Stimulated activated CD4-positive, alpha-beta T cell treated with anti-CD3 and anti-CD28 coated beads, Interleukin-12 subunit alpha, Interleukin-12 subunit beta, amount 100 ng/mL, for 24 hours (primary cell): Measurements from ENCODE around the gene ROBO3.

ENCODE experiments used
- DNase-seq, 2 experiments: peaks; one replicate each; pipeline ENCODE4 v3.0.0-alpha.2; 2020; ENCODE audit warnings: low read depth in 2 of 2

The ROBO3 gene

DNA sequence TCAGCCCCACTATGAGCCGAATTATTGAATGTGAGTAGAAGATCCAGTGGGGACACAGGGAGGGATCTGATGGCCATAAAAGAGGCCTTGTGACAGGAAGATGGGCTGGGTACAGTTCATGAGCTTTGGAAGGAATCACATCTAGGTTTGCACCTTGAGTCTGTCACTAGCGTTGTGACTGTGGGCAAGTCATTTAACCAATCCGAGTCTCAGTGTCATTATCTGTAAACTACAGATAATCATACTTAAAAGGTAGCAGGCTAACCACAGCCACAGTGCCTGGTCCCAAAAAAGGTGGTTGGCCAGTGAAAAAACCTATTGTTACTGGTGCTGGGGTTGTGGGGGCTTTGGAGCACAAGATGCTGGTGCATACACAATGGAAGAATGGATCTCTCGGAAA lies 57.6 kb downstream of the ROBO3 start:
- DNase-seq, result no peak

GRCh38 chr11:124923296-124923695 lies 58.1 kb downstream of the ROBO3 start:
- no peak for DNase-seq

- no peak for DNase-seq
Observed at GRCh38 chr11:124928942-124929665, 63.9 kb downstream of the ROBO3 start.

GRCh38 chr11:124930799-124931198 lies 65.6 kb downstream of the ROBO3 start:
- DNase-seq, result no peak
